Occipital lobe (tissue), 2 donors: ENCODE data around the gene DARS2. TPM values are rescaled to one million over a fixed set of nuclear protein-coding genes. Genes with fewer than 3 reads are reported as not detected.
"Not testable (repeated sequence)": the region's sequence is repeated elsewhere in the genome, so short reads cannot be mapped to it uniquely, and the experiment has no call there.

Source experiments
- DNase-seq: peaks from one replicate; lab custom pipeline; 2025; lab: John Stamatoyannopoulos, UW
- total RNA-seq: library from RNA; depleted of rRNA; stranded (reverse); fragments of >200 nt; gene quantifications from one replicate; pipeline ENCODE4 v1.2.3, GENCODE V29; 2014

DARS2 gene
- total RNA-seq = 13.3 TPM

DNA sequence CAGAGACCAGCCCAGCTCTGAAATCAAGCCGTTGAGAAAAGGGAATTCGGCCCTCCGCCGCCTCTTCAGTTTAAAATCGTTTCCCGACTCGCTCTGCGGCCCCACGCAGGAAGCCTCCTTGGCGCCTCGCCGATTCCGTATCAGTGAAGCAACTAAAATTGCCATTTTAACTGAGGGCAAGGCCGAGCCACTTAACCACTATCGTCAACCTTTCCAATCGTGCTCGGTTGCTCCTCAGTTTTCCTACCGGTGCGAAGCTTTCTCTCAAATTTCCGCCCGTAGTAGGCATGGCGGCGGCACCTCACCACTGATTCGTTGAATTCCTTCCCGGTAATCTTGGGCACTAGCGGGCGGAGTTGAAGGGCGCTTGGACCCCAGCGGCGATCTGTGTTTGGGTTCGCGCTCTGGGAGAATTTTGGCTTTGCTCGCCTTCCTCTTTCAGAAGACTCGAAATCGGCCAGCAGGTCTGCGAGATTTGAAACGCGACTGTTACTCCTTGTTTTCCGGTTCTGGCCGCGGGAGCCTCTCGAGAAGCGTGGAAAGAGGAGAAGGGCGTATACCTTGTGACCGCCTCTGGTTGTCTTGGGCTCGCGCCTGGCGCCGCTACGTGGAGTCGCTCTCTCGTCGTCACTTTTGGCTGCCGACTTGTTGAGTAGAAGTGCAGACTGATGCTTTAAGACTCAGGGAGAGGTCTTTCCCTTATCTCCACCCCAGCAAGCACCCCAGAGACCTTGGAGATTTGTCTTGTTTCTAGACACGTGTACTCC, at the start of gene DARS2, which contains the start of gene CENPL:
DARS2 (plus strand) TSS at position 359 of the 767 bp plus-strand sequence. CDS start 557 bp downstream, outside the sequence.
CENPL (minus strand) TSS at position 569 of the 767 bp plus-strand sequence. CDS start 13,584 bp downstream, outside the sequence.
- peak; percentile 94 for DNase-seq

- DNase-seq = no peak
Observed at GRCh38 chr1:173775578-173776226, 48.8 kb upstream of the DARS2 start.

GRCh38 chr1:173779936-173780335, 44.5 kb upstream of the DARS2 start:
- DNase-seq = no peak

DNA sequence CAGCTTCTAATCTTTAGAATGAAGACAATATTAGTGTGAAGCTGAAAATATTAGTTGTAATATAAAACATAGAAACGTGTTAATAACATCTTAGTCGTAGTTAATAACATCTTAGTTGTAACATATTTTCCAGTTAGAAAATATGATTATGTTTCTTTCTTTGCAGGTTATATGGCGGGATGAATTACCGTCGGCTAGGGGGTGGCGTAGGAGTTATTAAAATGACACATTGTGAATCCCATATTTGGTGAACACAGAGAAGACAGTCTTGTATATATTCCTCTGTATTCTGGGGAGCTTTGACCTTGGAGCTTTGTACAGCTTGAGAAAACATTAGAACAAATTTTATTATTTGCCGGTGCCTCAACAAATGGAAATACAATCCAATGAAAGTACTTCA, 39.5 kb upstream of the DARS2 start:
- no peak for DNase-seq

DNA sequence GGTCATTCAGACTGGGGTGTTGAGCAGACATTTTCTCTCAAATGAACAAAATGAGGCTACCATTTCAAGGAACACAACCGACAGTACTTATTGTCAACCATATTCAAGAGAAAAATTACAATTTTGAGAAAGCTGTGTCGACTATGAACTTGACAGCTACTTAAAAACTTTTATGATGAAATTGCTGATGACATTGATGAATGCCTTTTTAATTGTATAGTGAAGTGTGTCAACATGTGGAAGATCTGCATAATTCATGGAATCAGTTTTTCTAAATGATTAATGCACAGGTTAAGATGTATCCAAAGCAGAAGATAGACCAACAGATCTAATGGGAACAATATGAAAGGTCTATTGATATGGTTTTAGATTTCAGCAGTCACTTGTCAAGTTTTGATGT, 34.6 kb upstream of the DARS2 start:
- DNase-seq = no peak

DNA sequence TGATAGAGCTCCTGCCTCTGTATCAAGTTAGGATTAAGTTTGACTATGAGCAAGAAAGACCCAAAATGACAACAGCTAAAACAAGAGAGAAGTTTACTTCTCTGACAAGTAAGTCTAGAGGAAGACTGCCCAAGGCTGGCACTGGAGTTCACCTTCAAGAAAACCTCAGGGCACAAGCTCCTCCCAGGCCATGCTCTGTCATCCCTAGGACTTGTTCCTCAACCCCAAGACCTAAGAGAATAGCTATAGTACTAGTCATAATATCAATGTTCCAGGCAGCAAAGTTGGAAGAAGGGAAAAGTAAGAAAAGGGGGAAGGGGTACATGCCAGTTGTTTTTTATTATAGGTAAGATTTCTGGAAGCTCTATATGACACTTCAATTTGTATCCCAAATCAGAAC, 26.4 kb upstream of the DARS2 start:
- DNase-seq = no peak

GRCh38 chr1:173799995-173800394, 24.5 kb upstream of the DARS2 start:
- not testable (repeated sequence) for DNase-seq

DNA sequence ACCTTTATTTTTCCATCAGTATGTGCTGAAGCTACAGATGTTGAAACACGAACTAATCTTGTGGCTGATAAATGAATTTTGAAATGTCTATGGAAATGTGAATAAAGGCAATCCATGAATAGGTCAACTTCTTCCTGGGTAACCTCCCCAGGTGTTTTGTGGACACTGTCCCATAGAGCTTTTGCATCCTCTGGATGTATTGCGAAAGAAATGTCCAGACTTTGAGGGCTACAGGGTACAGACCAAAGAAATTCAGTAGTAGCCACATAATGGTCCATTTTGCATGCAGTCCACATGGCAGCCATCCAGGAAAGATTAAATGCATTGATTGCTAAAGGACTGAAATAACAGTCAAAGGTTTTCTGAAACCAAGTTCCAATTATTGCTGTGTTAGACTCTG, 21.5 kb upstream of the DARS2 start:
- DNase-seq = no peak

GRCh38 chr1:173813654-173814053, 10.8 kb upstream of the DARS2 start:
- DNase-seq = not testable (repeated sequence)

DNA sequence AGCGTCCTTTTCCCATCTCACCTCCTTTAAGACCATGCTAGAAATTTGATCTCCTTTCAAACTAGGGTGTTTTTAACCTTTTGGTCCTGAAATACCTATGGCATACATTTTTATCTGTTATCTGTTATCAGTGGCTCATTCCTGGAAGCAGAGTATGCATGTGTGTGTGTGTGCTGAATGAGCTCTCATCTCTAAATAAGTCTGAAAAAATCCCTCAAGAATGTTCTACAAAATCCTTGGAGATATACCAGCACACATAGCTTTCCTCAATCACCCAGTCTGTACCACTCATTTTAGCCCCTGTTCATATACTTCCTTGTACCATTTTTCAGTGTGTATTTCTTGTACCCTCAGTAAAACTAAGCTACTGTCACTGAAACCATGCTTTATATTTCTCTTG, 6.0 kb upstream of the DARS2 start:
- DNase-seq = no peak

- DNase-seq = no peak
Observed at GRCh38 chr1:173821680-173822079, 2.8 kb upstream of the DARS2 start.

DNA sequence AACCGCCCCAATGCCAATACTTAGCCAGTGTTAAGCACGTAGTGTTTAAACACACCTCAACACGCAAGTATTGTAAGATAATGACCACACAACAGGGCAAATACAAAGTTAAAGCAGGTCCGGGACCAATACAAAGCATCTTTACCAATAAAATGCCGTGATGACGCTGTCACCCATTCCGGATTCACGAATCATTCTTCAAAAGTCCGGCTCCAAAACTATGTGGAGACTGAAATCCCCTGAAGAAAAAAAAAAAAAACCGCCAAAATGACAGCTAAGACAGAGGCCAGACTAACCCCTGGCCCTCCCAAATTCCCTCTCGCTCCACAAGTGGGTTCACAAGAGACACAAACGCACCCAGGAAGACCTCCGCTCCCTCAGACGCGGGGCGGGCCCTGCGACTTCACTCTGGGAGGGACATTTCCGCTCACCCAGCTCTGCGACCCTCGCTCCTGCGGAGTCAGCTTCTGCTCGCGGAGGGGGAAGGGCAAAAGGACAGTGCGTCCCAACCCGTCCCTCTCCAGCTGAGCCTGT, 625 bp upstream of the DARS2 start:
- DNase-seq = no peak

- DNase-seq = no peak
Observed at GRCh38 chr1:173827611-173828010, 3.1 kb downstream of the DARS2 start.

DNA sequence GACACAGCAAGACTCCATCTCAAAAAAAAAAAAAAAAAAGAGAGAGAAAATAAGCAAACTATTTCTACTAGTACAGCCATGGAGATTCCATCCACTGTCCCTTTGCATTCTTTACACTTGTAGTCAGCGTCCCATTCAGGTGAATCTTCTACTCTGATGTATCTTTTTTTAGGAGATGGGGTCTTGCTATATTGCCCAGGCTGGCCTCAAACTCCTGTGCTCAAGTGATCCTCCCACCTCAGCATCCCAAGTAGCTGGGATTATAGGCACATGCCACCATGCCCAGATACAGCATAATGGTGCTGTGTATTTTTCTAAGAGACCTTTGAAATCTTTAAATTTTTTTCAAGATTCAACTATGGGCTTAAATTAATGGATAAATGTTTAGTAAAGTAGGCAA, 8.3 kb downstream of the DARS2 start:
- no peak for DNase-seq

- DNase-seq = no peak
Observed at GRCh38 chr1:173852105-173852504, 27.6 kb downstream of the DARS2 start.

- DNase-seq = no peak
Observed at GRCh38 chr1:173853074-173853473, 28.6 kb downstream of the DARS2 start.

- DNase-seq = no peak
Observed at GRCh38 chr1:173856014-173856413, 31.5 kb downstream of the DARS2 start.

GRCh38 chr1:173856903-173857302, 32.4 kb downstream of the DARS2 start:
- no peak for DNase-seq

DNA sequence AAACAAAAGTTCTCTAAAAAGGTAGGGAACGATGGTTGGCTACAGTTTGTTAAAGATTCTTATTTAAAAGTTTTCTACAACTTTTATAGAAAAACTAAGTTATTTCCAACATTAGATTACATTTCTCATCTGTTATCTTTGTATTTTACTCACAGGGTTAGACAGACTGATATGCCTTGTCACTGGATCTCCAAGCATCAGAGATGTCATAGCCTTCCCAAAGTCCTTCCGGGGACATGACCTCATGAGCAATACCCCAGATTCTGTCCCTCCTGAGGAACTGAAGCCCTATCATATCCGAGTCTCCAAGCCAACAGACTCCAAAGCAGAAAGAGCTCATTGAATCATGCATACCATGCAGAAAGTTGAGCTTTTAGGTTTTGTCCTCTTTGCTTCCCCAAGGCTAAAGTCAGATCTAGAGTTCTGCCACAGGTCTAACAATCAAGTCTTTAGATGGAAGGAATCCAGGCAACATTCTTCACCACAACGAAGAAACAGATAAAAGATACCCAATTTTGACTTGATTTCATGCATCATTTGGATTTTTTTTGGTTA, 33.0 kb downstream of the DARS2 start:
- no peak for DNase-seq

DNA sequence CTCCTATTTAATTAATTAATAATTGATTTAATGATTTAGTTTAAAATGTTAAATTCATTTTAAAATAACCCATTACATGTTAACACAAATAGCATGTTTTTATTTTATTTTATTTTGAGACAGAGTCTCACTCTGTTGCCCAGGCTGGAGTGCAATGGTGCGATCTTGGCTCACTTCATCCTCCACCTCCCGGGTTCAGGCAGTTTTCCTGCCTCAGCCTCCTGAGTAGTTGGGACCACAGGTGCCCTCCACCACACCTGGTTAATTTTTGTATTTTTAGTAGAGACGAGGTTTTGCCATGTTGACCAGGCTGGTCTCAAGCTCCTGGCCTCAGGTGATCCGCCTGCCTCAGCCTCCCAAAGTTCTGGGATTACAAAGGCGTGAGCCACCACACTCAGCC, 35.1 kb downstream of the DARS2 start:
- DNase-seq = not testable (repeated sequence)

DNA sequence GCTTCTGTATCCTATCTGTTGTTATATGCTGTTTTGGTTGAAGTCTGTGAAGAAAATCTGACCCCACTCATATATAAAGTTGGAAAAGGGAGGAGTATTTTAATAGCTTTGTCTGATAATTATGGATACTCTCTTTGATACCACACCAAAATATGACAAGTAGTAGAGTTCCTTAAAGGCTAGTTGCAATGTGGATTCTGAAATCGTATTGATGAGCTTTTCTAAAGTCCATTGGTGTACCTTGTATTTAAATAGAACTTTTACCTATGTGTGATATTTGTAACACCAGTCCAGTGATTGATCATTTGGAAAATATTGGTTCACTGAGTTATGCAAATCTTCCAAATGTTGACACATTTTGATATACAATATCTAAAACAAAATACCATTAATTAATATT, 35.6 kb downstream of the DARS2 start:
- DNase-seq = no peak

DNA sequence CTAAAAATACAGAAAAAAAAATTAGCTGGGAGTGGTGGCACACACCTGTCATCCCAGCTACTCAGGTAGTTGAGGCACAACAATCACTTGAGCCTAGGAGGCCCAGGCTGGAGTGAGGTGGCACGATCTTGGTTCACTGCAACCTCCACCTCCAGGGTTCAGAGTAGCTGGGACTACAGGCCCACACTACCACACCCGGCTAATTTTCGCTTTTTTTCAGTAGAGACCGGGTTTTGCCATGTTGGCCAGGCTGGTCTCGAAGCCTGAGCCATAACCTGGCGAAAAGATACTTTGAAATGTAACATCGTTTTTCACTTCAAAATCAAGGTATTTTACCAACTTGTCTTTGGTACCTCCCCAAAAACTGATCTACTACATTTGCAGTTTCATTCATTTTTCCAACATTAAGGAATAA, 37.3 kb downstream of the DARS2 start:
- no peak for DNase-seq
